Stomach (tissue), 9 donors: ENCODE measurements around the gene ZNF574. TPM values are rescaled to one million over a fixed set of nuclear protein-coding genes. Genes with fewer than 3 reads are reported as not detected.

Source experiments
- DNase-seq, 2 donors: peaks; one replicate each; pipeline versions ENCODE4 v3.0.0 to v3.0.0-alpha.2; 2013 to 2019
- H3K27ac ChIP-seq, 5 donors: fragments of 200-600 bp in 4 of 5; sonication (generic) in 4 of 5; one replicate each; pipeline ENCODE4 v1.5.1; 2013 to 2019; ENCODE audit warnings: mild to moderate bottlenecking in 1 of 5, moderate library complexity in 1 of 5
- H3K27me3 ChIP-seq, 3 donors: fragments of 200-600 bp; sonication (generic); one replicate each; pipeline ENCODE4 v1.5.1; 2017 to 2019; ENCODE audit warnings: mixed run types in 1 of 3
- H3K36me3 ChIP-seq, 4 donors: fragments of 200-600 bp; sonication (generic); 1 replicate in 3 of 4; 2 replicates in 1 of 4; pipeline ENCODE4 v1.5.1; 2016 to 2019
- H3K4me1 ChIP-seq, 4 donors: fragments of 200-600 bp; sonication (generic); one replicate each; pipeline ENCODE4 v1.5.1; 2016 to 2019
- H3K4me3 ChIP-seq, 4 donors: fragments of 200-600 bp; sonication (generic) in 3 of 4; one replicate each; pipeline ENCODE4 v1.5.1; 2016 to 2019; ENCODE audit warnings: mild to moderate bottlenecking in 1 of 4
- H3K9me3 ChIP-seq, 4 donors: fragments of 200-600 bp; sonication (generic); one replicate each; pipeline ENCODE4 v1.5.1; 2016 to 2019
- CTCF ChIP-seq, 7 experiments: fragments of 450-650 bp in 4 of 7; fragments of 200-600 bp in 3 of 7; sonication (generic) in 3 of 7; IDR thresholded peaks; one replicate each; pipeline ENCODE4 v1.5.1; 2016 to 2019; ENCODE audit warnings: antibody characterized with exemption in 7 of 7, control low read depth in 2 of 7, mild to moderate bottlenecking in 1 of 7
- EP300 ChIP-seq: sonication (generic); formaldehyde crosslinking; IDR thresholded peaks from one replicate; pipeline ENCODE4 v1.6.1; 2017; ENCODE audit warnings: antibody characterized with exemption
- POLR2A ChIP-seq, 4 donors: fragments of 450-650 bp; IDR thresholded peaks; one replicate each; pipeline ENCODE4 v1.6.1; 2016; ENCODE audit warnings: antibody characterized with exemption in 4 of 4, control low read depth in 2 of 4, mild to moderate bottlenecking in 1 of 4, moderate library complexity in 1 of 4
- POLR2AphosphoS5 ChIP-seq, 3 donors: sonication (generic); formaldehyde crosslinking; IDR thresholded peaks; one replicate each; pipeline ENCODE4 v1.6.1; 2016; ENCODE audit warnings: antibody characterized with exemption in 3 of 3
- WGBS, 5 donors: extraction: QIAGEN DNeasy Blood & Tissue Kit in 3 of 5; methylation state at CpG; one replicate each; pipeline versions ENCODE4 v1.1.5 to v1.1.7; 2013 to 2018; 5-methylcytosine and 5-hydroxymethylcytosine counted together
- intact Hi-C: fragments of 100-400 bp; cut with DNase I; formaldehyde crosslinking; loops from one replicate; pipeline ENCODE4 v1.15.1; 2023; ENCODE audit warnings: low total_unique reads
- polyA plus RNA-seq, 3 donors: library from polyadenylated mRNA; stranded (reverse); fragments of 200-250 nt; gene quantifications; one replicate each; pipeline ENCODE4 v1.2.3, GENCODE V29; 2013
- total RNA-seq, 5 donors: library from RNA; depleted of rRNA; stranded (reverse); fragments of >200 nt; gene quantifications; one replicate each; pipeline versions ENCODE4 v1.1.0 to v1.2.3, GENCODE V29; 2014 to 2016
- donor health status: healthy with polysubstance abuse.
- donor health status: Bipolar disorder and iron deficiency.
- donor health status: healthy.

ZNF574 gene
- total and polyA plus RNA-seq, 8 donors: 4.6 to 17.0 (median 6.2) TPM

GRCh38 chr19:42086770-42087550 lies 11.0 kb downstream of the ZNF574 start:
- intact Hi-C loops: no loop called here
- H3K27me3 ChIP-seq: no peaks in the 10 kb centered on the region
- WGBS, 5 donors: 66 to 77% (median 74%) methylated on average over 11 of the region's 11 CpGs
- no peak for DNase-seq
- H3K4me3 ChIP-seq: no peak overlapping the region
- TF ChIP-seq POLR2AphosphoS5 (IDR thresholded peaks at IDR 0.05) (no peak), EP300 (no peak), CTCF (IDR thresholded peaks at IDR 0.05) (no peak), POLR2A (IDR thresholded peaks at IDR 0.05) (no peak)
- no peaks in the 10 kb centered on the region for H3K9me3 ChIP-seq
- peaks cover 0 to 24% (median 17%) of the 10 kb centered on the region in 4 donors for H3K36me3 ChIP-seq
- peaks cover 0 to 21% (median 13%) of the 10 kb centered on the region in 4 donors for H3K4me1 ChIP-seq
- no peak overlapping the region for H3K27ac ChIP-seq

GRCh38 chr19:42088471-42089190 lies 12.7 kb downstream of the ZNF574 start:
- intact Hi-C loops: no loop called here
- 58 to 64% (median 62%) methylated on average over 17 to 18 of the region's 18 CpGs for WGBS, 5 donors
- Histone ChIP-seq H3K27me3 (no peaks in the 10 kb centered on the region), H3K4me1 (peaks cover 0 to 25% (median 19%) of the 10 kb centered on the region in 4 donors), H3K9me3 (no peaks in the 10 kb centered on the region), H3K27ac (peak overlapping the region in 4 of 5 donors; percentile 20 to 58 (median 48)), H3K4me3 (no peak overlapping the region), H3K36me3 (peaks cover 0 to 9% (median 5%) of the 10 kb centered on the region in 4 donors)
- DNase-seq: no peak
- no peak for TF ChIP-seq CTCF (IDR thresholded peaks at IDR 0.05)
- no peak for TF ChIP-seq POLR2AphosphoS5 (IDR thresholded peaks at IDR 0.05)
- TF ChIP-seq POLR2A (IDR thresholded peaks at IDR 0.05): no peak
- no peak for TF ChIP-seq EP300

- TF ChIP-seq EP300: no peak
- TF ChIP-seq POLR2AphosphoS5 (IDR thresholded peaks at IDR 0.05): no peak
- no peak for TF ChIP-seq CTCF (IDR thresholded peaks at IDR 0.05)
- no peak for TF ChIP-seq POLR2A (IDR thresholded peaks at IDR 0.05)
- intact Hi-C loops: no loop called here
- Histone ChIP-seq H3K4me1 (peaks cover 0 to 25% (median 19%) of the 10 kb centered on the region in 4 donors), H3K36me3 (peaks cover 0 to 5% (median 2%) of the 10 kb centered on the region in 4 donors), H3K27ac (peak overlapping the region in 4 of 5 donors; percentile 20 to 58 (median 48)), H3K4me3 (no peak overlapping the region), H3K9me3 (no peaks in the 10 kb centered on the region), H3K27me3 (no peaks in the 10 kb centered on the region)
- 74 to 80% (median 78%) methylated on average over 13 of the region's 13 CpGs for WGBS, 5 donors
- no peak for DNase-seq
Measured at GRCh38 chr19:42089191-42089750, 13.3 kb downstream of the ZNF574 start.

- DNase-seq: no peak
- Histone ChIP-seq H3K4me3 (no peak overlapping the region), H3K27me3 (peaks cover 0 to under 1% (median 0%) of the 10 kb centered on the region in 3 donors), H3K9me3 (no peaks in the 10 kb centered on the region), H3K27ac (no peak overlapping the region), H3K36me3 (peaks cover 0 to 9% (median under 1%) of the 10 kb centered on the region in 4 donors), H3K4me1 (peaks cover 0 to 25% (median 19%) of the 10 kb centered on the region in 4 donors)
- TF ChIP-seq POLR2AphosphoS5 (IDR thresholded peaks at IDR 0.05): no peak
- TF ChIP-seq EP300: no peak
- no peak for TF ChIP-seq POLR2A (IDR thresholded peaks at IDR 0.05)
- no peak for TF ChIP-seq CTCF (IDR thresholded peaks at IDR 0.05)
- intact Hi-C loops: no loop called here
- 87 to 93% (median 90%) methylated on average over 13 of the region's 13 CpGs for WGBS, 5 donors
Measured at GRCh38 chr19:42089772-42090171, 13.8 kb downstream of the ZNF574 start.
